CD4-positive, alpha-beta T cell treated with Interferon alpha-2 for 1 hour (primary cell): Measurements from ENCODE around the gene TSPOAP1.
A peak's percentile ranks its signal among the peaks of the same experiment; 100 is the strongest.

Experiments
- DNase-seq, 2 donors: peaks; one replicate each; pipeline ENCODE4 v3.0.0-alpha.2; 2020 to 2022

The TSPOAP1 gene

GRCh38 chr17:58362368-58363014 lies 33.9 kb upstream of the TSPOAP1 start:
- no peak for DNase-seq

GRCh38 chr17:58360296-58361063 lies 31.9 kb upstream of the TSPOAP1 start:
- no peak for DNase-seq

DNA sequence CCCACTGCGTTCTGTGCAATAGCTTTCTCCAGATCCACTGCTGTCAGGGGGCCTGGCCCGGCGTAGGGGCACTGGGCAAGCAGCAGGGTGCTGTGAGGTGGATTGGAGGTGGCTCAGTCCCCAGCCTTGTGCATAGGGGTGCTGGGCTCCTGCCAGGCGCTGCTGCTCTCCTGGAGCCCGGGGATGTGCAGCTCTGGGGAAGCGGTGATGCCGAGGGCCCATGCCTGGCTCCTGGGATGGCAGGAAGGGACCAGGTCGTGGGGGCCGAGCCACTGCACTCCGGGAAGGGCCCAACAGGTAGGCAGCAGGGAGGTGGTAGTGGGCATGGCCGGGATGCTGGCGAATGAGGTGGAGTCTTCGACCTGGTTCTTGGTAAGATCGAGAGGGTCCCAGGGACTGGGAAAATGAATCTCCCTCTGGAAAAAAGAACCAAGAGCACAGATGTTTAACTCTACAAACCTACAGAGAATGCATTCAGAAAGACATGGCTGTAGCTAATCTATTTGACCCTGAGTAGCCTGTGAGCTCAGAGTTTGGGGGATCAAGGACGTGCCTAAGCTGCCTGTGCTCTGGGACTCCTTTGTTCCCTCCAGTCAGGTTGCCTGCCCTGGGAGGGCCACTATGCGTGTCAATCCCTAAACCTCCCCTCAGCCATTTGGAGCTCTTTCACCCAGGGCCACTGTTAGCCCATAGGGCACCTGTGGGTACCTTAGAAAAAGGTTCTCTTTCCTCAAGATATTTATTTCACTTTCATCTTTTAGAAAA lies 30.0 kb upstream of the TSPOAP1 start:
- DNase-seq: no peak

- DNase-seq: no peak
These were observed 29.0 kb upstream of the TSPOAP1 start for GRCh38 chr17:58357312-58358297.

GRCh38 chr17:58356231-58356630 lies 27.6 kb upstream of the TSPOAP1 start:
- DNase-seq: no peak

- no peak for DNase-seq
These were observed 26.1 kb upstream of the TSPOAP1 start for GRCh38 chr17:58354541-58355216.

DNA sequence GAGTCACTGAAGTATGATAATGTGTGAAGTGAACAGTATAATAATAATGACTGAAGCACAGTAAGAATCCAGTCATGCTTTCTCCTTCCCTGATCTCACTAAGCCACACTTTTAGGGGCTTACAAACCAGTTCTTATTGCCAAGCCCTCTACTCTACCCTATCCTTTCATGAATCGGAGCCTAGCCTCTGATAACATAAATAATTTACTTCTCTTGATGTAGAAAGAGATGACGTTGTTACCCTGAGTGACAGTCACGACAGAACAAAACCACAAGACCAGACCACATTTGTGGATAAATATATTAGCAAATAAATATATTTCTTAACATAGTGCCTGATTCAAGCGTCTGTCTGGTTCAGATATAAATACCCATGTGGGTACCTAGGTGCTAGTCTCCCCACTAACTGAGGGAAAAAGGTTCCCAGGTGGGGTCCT lies 24.8 kb upstream of the TSPOAP1 start:
- DNase-seq: no peak

- DNase-seq: peak in 1 of 2 donors; percentile 37
These were observed 24.2 kb upstream of the TSPOAP1 start for GRCh38 chr17:58352596-58353388.

GRCh38 chr17:58351831-58352595 lies 23.4 kb upstream of the TSPOAP1 start, which contains the start of gene SUPT4H1:
SUPT4H1 (minus strand) TSS chr17:58352201; CDS start chr17:58352135, 66 bp downstream.
- peak; percentile 94 to 95 for DNase-seq

GRCh38 chr17:58351182-58351581 lies 22.6 kb upstream of the TSPOAP1 start:
- no peak for DNase-seq

GRCh38 chr17:58348038-58348437 lies 19.4 kb upstream of the TSPOAP1 start:
- no peak for DNase-seq

DNA sequence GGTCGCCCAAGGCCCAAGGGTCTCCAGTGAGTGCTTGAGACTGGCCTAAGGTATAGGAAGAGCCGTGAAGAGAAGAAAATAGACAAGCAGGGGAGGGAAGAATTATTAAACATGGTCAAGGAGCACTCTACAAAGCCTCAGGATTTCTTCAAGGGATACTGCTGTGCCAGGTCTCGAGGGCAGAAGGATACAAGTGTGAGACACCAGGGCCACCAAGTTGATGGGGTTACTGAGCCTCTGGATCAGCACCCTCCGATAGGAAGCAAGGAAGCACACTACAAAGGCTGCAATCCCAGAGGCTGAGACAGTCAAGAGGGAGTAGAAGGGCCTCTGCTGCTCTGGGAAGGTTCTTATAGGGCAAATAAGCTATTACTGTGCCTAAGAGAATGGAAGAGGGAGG lies 16.9 kb upstream of the TSPOAP1 start:
- DNase-seq: no peak

DNA sequence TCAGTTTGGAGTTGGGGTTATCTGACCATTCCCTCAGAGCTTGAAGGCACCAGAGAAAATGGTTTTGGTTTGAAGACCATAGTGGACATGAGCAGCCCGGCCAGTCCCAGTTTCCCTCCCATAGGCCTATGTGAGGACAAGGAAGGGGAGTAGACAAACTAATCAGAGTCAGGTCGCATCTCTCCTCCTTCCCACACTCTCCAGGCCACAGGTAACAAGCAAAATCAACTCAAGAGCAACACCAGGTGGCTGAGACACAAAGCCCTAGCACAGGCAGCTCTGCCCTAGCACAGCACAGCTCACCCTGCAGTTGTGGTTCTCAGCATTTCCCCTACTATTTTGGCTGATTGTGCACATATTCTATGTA lies 16.2 kb upstream of the TSPOAP1 start:
- DNase-seq: peak; percentile 78 to 85

GRCh38 chr17:58344047-58344790 lies 15.6 kb upstream of the TSPOAP1 start:
- DNase-seq: peak; percentile 92 to 95

DNA sequence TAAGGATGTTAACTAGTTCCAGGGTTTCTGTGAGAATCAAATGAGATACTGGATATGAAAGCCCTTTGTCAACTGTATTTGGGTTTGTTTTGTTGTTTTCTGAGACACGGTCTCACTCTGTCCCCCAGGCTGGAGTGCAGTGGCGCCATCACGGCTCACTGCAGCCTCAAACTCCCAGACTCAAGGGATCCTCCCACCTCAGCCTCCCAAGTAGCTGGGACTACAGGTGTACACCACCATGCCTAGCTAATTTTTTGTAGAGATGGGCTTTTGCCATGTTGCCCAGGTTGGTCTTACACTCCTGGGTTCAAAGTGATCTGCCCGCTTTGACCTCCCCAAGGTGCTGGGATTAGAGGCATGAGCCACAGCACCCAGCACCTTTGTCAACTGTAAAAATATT lies 14.5 kb upstream of the TSPOAP1 start:
- no peak for DNase-seq

GRCh38 chr17:58341861-58342475 lies 13.4 kb upstream of the TSPOAP1 start:
- peak in 1 of 2 donors; percentile 29 for DNase-seq

DNA sequence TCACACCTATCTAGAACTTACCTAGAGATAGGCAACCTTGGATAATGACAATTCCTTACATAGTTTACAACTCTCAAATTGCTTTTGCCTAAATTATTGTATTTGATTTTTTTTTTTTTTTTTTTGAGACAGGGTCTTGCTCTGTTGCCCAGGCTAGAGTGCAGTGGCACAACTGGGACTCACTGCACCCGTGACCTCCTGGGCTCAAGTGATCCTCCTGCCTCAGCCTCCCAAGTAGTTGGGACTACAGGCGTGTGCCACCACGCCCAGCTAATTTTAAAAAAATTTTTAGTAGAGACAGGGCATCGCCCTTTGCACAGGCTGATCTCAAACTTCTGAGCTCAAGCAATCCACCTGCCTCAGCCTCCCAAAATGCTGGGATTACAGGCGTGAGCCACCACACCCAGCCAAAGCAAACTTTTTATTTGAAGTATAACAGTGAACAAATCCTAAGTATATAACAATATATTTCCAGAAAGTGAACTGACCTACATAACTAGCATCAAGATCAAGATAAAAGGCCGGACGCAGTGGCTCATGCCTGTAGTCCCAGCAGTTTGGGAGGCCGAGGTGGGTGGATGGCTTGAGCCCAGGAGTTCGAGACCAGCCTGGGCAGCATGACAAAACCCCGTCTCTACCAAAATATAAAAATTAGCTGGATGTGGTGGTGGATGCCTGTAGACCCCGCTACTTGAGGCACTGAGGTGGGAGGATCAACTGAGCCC lies 12.7 kb upstream of the TSPOAP1 start:
- DNase-seq: peak in 1 of 2 donors; percentile 25

GRCh38 chr17:58340405-58340876 lies 11.8 kb upstream of the TSPOAP1 start:
- no peak for DNase-seq
